IPS DF 6.9 (cell line): ENCODE measurements around the gene USE1.

Experiments used
- DNase-seq: peaks from one replicate; pipeline ENCODE4 v3.0.0-alpha.2; 2013; ENCODE audit warnings: low read depth, low spot score
- H3K27ac ChIP-seq: one replicate; pipeline ENCODE4 v1.5.1; 2013; ENCODE audit warnings: low read length, control low read depth
- H3K27me3 ChIP-seq: 2 replicates; pipeline ENCODE4 v1.6.1; 2013; ENCODE audit warnings: mild to moderate bottlenecking, low read length; ENCODE audit not compliant: control insufficient read depth, insufficient read depth
- H3K36me3 ChIP-seq: 2 replicates; pipeline ENCODE4 v1.6.1; 2013; ENCODE audit warnings: low read length; ENCODE audit not compliant: control insufficient read depth, insufficient read depth
- H3K4me1 ChIP-seq: 2 replicates; pipeline ENCODE4 v1.6.1; 2013; ENCODE audit warnings: low read length; ENCODE audit not compliant: control insufficient read depth, insufficient read depth
- H3K4me3 ChIP-seq: 2 replicates; pipeline ENCODE4 v1.5.1; 2013; ENCODE audit warnings: mild to moderate bottlenecking, low read length
- H3K9me3 ChIP-seq: 2 replicates; pipeline ENCODE4 v1.6.1; 2013; ENCODE audit warnings: low read length, inconsistent platforms; ENCODE audit not compliant: control insufficient read depth, insufficient read depth
- WGBS: extraction: QIAGEN DNeasy Blood & Tissue Kit; methylation state at CpG from one replicate; pipeline ENCODE4 v1.1.7; 2013; ENCODE audit warnings: mixed read lengths, missing lambda C conversion rate; ENCODE audit not compliant: insufficient read length, insufficient coverage; 5-methylcytosine and 5-hydroxymethylcytosine counted together

USE1 gene

GRCh38 chr19:17205237-17206140, 9.7 kb upstream of the USE1 start:
- Histone ChIP-seq H3K36me3 (peaks cover 31% of the 10 kb centered on the region), H3K27ac (no peak overlapping the region), H3K27me3 (no peaks in the 10 kb centered on the region), H3K4me3 (no peak overlapping the region), H3K9me3 (no peaks in the 10 kb centered on the region), H3K4me1 (0 out of 2 replicates have a peak, but pooled peaks cover 5% of the 10 kb centered on the region)
- DNase-seq = peak; percentile 58
- no CpG with 5 or more reads among the region's 27 CpGs for WGBS

- H3K27ac ChIP-seq = no peak overlapping the region
- no CpG with 5 or more reads among the region's 25 CpGs for WGBS
- no peak for DNase-seq
- H3K4me1 ChIP-seq = 0 out of 2 replicates have a peak, but pooled peaks cover 5% of the 10 kb centered on the region
- H3K4me3 ChIP-seq = no peak overlapping the region
- H3K9me3 ChIP-seq = no peaks in the 10 kb centered on the region
- peaks cover 24% of the 10 kb centered on the region for H3K36me3 ChIP-seq
- H3K27me3 ChIP-seq = no peaks in the 10 kb centered on the region
These were observed 8.2 kb upstream of the USE1 start for GRCh38 chr19:17206736-17207581.

GRCh38 chr19:17209126-17210036, 5.8 kb upstream of the USE1 start:
- Histone ChIP-seq H3K4me3 (no peak overlapping the region), H3K4me1 (peaks cover 5% of the 10 kb centered on the region; the same call in 1 of the 2 replicates), H3K27ac (no peak overlapping the region), H3K36me3 (peaks cover 17% of the 10 kb centered on the region), H3K9me3 (no peaks in the 10 kb centered on the region), H3K27me3 (no peaks in the 10 kb centered on the region)
- peak; percentile 83 for DNase-seq
- WGBS = no CpG with 5 or more reads among the region's 28 CpGs

- no peak for DNase-seq
- Histone ChIP-seq H3K4me3 (no peak overlapping the region), H3K27me3 (no peaks in the 10 kb centered on the region), H3K27ac (no peak overlapping the region), H3K4me1 (peaks cover 5% of the 10 kb centered on the region; the same call in 1 of the 2 replicates), H3K36me3 (peaks cover 17% of the 10 kb centered on the region), H3K9me3 (no peaks in the 10 kb centered on the region)
- no CpG with 5 or more reads among the region's 14 CpGs for WGBS
These were observed 4.9 kb upstream of the USE1 start for GRCh38 chr19:17210296-17210695.

DNA sequence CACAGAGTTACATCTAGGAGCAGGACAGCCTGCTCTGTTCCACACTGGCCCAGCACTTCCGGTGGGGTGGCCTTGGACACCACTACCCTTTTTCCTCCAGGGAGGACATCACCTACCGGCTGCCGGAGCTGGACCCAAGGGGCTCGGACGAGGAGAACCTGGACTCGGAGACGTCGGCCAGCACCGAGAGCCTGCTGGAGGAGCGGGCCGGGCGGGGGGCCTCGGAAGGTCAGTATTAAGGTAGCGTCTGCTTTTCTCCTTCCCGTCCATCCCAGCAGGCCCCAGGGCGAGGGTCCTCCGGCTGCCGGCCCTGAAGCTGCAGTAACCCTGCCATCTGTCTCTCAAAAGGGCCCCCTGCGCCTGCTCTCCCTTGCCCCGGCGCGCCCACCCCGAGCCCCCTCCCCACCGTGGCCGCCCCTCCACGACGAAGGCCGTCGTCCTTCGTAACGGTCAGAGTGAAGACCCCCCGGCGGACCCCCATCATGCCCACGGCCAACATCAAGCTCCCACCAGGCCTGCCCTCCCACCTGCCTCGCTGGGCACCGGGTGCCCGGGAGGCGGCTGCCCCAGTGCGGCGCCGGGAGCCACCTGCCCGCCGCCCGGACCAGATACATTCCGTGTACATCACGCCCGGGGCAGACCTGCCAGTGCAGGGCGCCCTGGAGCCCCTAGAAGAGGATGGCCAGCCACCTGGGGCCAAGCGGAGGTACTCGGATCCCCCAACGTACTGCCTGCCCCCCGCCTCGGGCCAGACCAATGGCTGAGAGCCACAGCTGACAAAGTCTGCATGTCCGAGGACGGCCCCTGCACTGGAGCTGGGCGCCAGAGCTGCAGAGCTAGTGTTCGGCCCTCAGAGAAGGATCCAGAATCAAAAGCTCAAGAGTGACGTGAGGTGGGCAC, 3.4 kb upstream of the USE1 start:
- no peak overlapping the region for H3K4me3 ChIP-seq
- no peak overlapping the region for H3K27ac ChIP-seq
- H3K9me3 ChIP-seq = no peaks in the 10 kb centered on the region
- no peak for DNase-seq
- H3K4me1 ChIP-seq = peaks cover 5% of the 10 kb centered on the region; the same call in 1 of the 2 replicates
- no peaks in the 10 kb centered on the region for H3K27me3 ChIP-seq
- no CpG with 5 or more reads among the region's 58 CpGs for WGBS
- peaks cover 7% of the 10 kb centered on the region; the same call in 1 of the 2 replicates for H3K36me3 ChIP-seq

DNA sequence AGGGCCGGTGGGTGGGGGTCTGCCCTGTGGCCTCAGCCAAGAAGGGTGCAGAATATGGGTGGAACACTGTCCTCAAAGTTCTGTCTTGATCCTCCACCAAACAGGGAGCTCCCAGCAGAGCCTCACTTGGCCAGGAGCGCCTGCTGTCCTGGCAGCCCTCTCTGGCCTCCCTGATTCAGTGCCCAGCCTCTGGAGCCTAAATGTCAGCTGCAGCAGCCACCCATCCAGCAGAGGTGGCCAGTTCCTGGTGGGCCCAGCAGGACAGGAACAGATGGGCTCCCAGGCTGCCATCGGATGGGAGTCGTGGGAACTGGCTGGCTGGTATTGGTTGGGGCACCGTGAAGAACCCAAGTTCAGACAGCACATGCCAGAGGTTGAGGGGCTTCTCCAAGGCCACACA, 1.8 kb upstream of the USE1 start:
- no CpG with 5 or more reads among the region's 5 CpGs for WGBS
- Histone ChIP-seq H3K27ac (no peak overlapping the region), H3K4me1 (peaks cover 5% of the 10 kb centered on the region; the same call in 1 of the 2 replicates), H3K4me3 (no peak overlapping the region), H3K36me3 (peaks cover 7% of the 10 kb centered on the region; the same call in 1 of the 2 replicates), H3K9me3 (no peaks in the 10 kb centered on the region), H3K27me3 (no peaks in the 10 kb centered on the region)
- DNase-seq = no peak

DNA sequence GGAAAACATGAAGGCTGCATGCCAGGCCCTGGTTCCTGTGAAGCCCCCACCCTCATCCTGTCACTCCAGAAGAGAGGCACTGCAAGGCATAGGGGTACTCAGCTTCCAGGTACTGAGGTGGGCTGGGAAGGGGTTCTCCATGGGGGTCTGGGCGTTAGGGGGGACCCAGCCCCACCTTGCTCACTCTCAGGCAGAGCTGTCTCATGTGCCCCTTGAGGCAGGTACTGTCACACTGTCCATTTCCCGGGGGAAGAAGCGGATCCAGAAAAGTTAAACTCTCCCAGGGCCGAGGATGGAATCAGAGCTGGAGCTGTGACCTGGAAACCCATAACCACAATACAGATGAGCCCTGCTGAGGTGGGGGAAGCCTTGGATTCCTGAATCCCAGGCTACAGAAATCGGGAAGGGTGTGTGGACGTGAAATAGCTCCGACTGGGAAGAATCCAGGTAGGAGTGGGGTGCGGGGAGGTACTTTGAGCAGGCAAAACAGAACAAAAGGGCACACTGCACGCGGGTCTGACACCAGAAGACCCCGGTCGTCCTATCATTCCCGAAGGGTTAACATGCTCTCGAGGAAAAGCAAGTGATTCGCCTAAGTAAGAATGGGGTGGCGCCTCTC, 540 bp upstream of the USE1 start:
- H3K4me1 ChIP-seq = peaks cover 1% of the 10 kb centered on the region; the same call in 1 of the 2 replicates
- no CpG with 5 or more reads among the region's 16 CpGs for WGBS
- no peak for DNase-seq
- H3K27ac ChIP-seq = no peak overlapping the region
- peak overlapping the region; percentile 78; the same call in 1 of the 2 replicates for H3K4me3 ChIP-seq
- H3K27me3 ChIP-seq = no peaks in the 10 kb centered on the region
- peaks cover 7% of the 10 kb centered on the region; the same call in 1 of the 2 replicates for H3K36me3 ChIP-seq
- H3K9me3 ChIP-seq = no peaks in the 10 kb centered on the region

DNA sequence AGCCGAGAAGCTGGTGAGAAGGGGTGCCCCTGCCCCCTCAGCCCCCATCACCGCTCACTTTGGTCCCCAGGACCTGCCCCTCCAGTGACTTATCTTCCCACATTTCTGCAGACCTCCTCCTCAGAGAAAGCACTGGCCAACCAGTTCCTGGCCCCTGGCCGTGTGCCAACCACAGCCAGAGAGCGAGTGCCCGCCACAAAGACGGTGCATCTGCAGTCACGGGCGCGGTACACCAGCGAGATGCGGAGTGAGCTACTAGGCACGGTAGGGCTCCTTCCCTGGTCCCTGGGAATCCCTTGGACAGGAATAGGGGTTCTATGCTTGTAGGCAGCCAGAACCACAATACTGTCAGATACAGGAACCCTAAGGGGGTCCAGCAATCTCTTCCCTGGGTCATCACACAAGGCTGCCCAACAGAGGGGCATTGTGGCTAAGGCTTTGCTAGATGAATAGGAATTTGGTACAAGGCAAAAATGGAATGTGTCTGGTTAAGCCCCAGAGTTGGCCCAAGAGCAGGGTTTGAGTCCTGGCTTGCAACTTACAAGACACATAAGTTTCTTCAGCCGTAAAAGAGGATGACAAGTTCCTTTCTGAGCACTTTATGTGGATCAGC, 1.0 kb downstream of the USE1 start:
- Histone ChIP-seq H3K36me3 (peaks cover 7% of the 10 kb centered on the region; the same call in 1 of the 2 replicates), H3K9me3 (no peaks in the 10 kb centered on the region), H3K27ac (no peak overlapping the region), H3K27me3 (no peaks in the 10 kb centered on the region), H3K4me1 (no peaks in the 10 kb centered on the region; the same call in 1 of the 2 replicates), H3K4me3 (no peak overlapping the region; the same call in 1 of the 2 replicates)
- no peak for DNase-seq
- WGBS = no CpG with 5 or more reads among the region's 13 CpGs
